UCSD-AML1 (cell line): ENCODE data around the gene RBBP8NL.
"Not testable (repeated sequence)": the region's sequence is repeated elsewhere in the genome, so short reads cannot be mapped to it uniquely, and the experiment has no call there.

Experiments used
- DNase-seq: peaks from one replicate; lab custom pipeline; 2025; ENCODE audit not compliant: unreplicated experiment; lab: John Stamatoyannopoulos, UW

The RBBP8NL gene

GRCh38 chr20:62445553-62446340 lies 18.4 kb upstream of the RBBP8NL start:
- DNase-seq: no peak

- no peak for DNase-seq
Measured at GRCh38 chr20:62444286-62444685, 16.9 kb upstream of the RBBP8NL start.

GRCh38 chr20:62441987-62442539 lies 14.7 kb upstream of the RBBP8NL start:
- no peak for DNase-seq

GRCh38 chr20:62439218-62439617 lies 11.9 kb upstream of the RBBP8NL start:
- no peak for DNase-seq

GRCh38 chr20:62437927-62438326 lies 10.6 kb upstream of the RBBP8NL start:
- DNase-seq: no peak

- no peak for DNase-seq
Measured at GRCh38 chr20:62437496-62437895, 10.2 kb upstream of the RBBP8NL start.

- no peak for DNase-seq
Measured at GRCh38 chr20:62436692-62437091, 9.4 kb upstream of the RBBP8NL start.

- no peak for DNase-seq
Measured at GRCh38 chr20:62433658-62434497, 6.5 kb upstream of the RBBP8NL start.

GRCh38 chr20:62430866-62431447 lies 3.6 kb upstream of the RBBP8NL start:
- no peak for DNase-seq

GRCh38 chr20:62430311-62430853 lies 3.0 kb upstream of the RBBP8NL start:
- no peak for DNase-seq

GRCh38 chr20:62429455-62430310 lies 2.3 kb upstream of the RBBP8NL start:
- no peak for DNase-seq

- DNase-seq: no peak
Measured at GRCh38 chr20:62428396-62429295, 1.3 kb upstream of the RBBP8NL start.

GRCh38 chr20:62428002-62428372 lies 648 bp upstream of the RBBP8NL start:
- DNase-seq: no peak

GRCh38 chr20:62426699-62427131 lies 624 bp downstream of the RBBP8NL start:
- DNase-seq: no peak

GRCh38 chr20:62426059-62426348 lies 1.3 kb downstream of the RBBP8NL start:
- DNase-seq: not testable (repeated sequence)

GRCh38 chr20:62425281-62426058 lies 1.9 kb downstream of the RBBP8NL start:
- DNase-seq: no peak

GRCh38 chr20:62424249-62425107 lies 2.9 kb downstream of the RBBP8NL start:
- DNase-seq: no peak

- DNase-seq: no peak
Measured at GRCh38 chr20:62423326-62423706, 4.0 kb downstream of the RBBP8NL start.
